Measurements from ENCODE around the gene TTC13. TPM values are rescaled to one million over a fixed set of nuclear protein-coding genes. Genes with fewer than 3 reads are reported as not detected.

Gene TTC13
- total and polyA plus RNA-seq, 4 experiments from 2014 or later: 11.7 to 54.5 (median 28.6) TPM

DNA sequence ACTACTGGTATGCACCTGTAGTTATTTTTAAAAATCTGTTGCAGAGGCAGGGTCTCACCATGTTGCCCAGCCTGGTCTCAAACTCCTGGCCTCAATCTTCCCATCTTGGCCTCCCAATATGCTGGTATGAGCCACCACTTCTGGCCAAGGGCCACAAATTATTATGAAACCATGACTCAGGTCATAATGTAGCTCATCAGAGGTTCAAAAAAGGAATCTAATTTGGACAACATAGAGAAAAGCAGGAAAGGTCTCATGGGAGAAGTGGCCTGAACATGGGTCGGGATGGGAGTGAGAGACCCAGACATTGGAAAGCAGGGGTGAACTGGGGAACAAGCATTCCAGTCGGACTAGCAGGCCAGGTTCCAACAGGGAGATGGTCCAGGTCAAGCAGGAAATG, 65.2 kb downstream of the TTC13 start:
- no peak for DNase-seq
- H3K27ac Mint-ChIP-seq: peak overlapping the region in 1 of 7 donors; percentile 57
- Histone ChIP-seq H3K4me3 (ENCODE audit: low read length in 2 of 2) (no peak overlapping the region), H3K27me3 (ENCODE audit: insufficient read depth, low read length) (no peaks in the 10 kb centered on the region), H3K4me1 (ENCODE audit: insufficient read depth, low read length) (no peaks in the 10 kb centered on the region), H3K36me3 (ENCODE audit: insufficient read depth, low read length) (peaks cover 57% of the 10 kb centered on the region), H3K27ac (ENCODE audit: low read depth, low read length) (no peak overlapping the region), H3K9me3 (ENCODE audit: control insufficient read depth in 1 of 2, low read length in 2 of 2) (no peaks in the 10 kb centered on the region)
- H3K36me3 Mint-ChIP-seq: peaks cover 56 to 75% of the 10 kb centered on the region in 2 donors
- peaks cover 0 to 2% (median 0%) of the 10 kb centered on the region in 4 donors for H3K4me1 Mint-ChIP-seq
- no peak overlapping the region for H3K4me3 Mint-ChIP-seq
- no peaks in the 10 kb centered on the region for H3K9me3 Mint-ChIP-seq
- no peaks in the 10 kb centered on the region for H3K27me3 Mint-ChIP-seq
- intact Hi-C loops (cut with micrococcal nuclease): no loop called here
- ChIA-PET CTCF (ENCODE audit: partially characterized antibody) (interaction anchor here (0.7 to 0.9 kb wide), 3 partner anchors 67 to 302 kb away, joined by 3 to 4 read pairs (median 3); no protein-coding TSS in a partner anchor), POLR2A (ENCODE audit: partially characterized antibody) (no interaction called here)

DNA sequence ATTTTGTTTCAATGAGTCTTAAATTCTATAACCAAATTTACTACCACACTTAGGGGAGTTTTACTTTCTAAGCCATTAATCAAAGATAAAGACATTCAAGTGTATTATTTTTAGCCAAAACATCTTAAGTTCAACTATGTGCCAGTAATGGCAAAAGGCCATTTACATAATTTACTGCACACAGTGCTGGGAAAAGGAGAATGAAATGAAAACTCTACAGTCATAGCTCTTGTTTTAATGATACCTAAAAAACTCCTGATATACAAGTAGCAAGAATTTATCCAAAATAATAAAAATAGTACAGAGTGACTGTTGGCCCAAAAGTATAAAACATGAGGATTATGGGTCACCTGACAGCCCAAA, 67.9 kb downstream of the TTC13 start:
- no peaks in the 10 kb centered on the region for H3K9me3 Mint-ChIP-seq
- H3K4me3 Mint-ChIP-seq: no peak overlapping the region
- H3K27me3 ChIP-seq (ENCODE audit: insufficient read depth, low read length): no peaks in the 10 kb centered on the region
- H3K36me3 Mint-ChIP-seq: peaks cover 67 to 82% of the 10 kb centered on the region in 2 donors
- no peaks in the 10 kb centered on the region for H3K4me1 Mint-ChIP-seq
- ChIA-PET POLR2A (ENCODE audit: partially characterized antibody) (interaction anchor here (1.0 kb wide), 1 partner anchor 67 kb away, joined by 3 read pairs; no protein-coding TSS in a partner anchor), CTCF (ENCODE audit: partially characterized antibody) (interaction anchor here (0.9 to 1.8 kb wide), 2 partner anchors 68 to 178 kb away, joined by 3 to 4 read pairs; partner anchors contain the start of genes ARV1 and TTC13)
- H3K36me3 ChIP-seq (ENCODE audit: insufficient read depth, low read length): peaks cover 72% of the 10 kb centered on the region
- DNase-seq: no peak
- H3K27ac ChIP-seq (ENCODE audit: low read depth, low read length): no peak overlapping the region
- H3K9me3 ChIP-seq (ENCODE audit: control insufficient read depth in 1 of 2, low read length in 2 of 2): no peaks in the 10 kb centered on the region
- no peak overlapping the region for H3K4me3 ChIP-seq (ENCODE audit: low read length in 2 of 2)
- intact Hi-C loops (cut with micrococcal nuclease): no loop called here
- H3K27me3 Mint-ChIP-seq: no peaks in the 10 kb centered on the region
- H3K27ac Mint-ChIP-seq: no peak overlapping the region
- H3K4me1 ChIP-seq (ENCODE audit: insufficient read depth, low read length): no peaks in the 10 kb centered on the region

DNA sequence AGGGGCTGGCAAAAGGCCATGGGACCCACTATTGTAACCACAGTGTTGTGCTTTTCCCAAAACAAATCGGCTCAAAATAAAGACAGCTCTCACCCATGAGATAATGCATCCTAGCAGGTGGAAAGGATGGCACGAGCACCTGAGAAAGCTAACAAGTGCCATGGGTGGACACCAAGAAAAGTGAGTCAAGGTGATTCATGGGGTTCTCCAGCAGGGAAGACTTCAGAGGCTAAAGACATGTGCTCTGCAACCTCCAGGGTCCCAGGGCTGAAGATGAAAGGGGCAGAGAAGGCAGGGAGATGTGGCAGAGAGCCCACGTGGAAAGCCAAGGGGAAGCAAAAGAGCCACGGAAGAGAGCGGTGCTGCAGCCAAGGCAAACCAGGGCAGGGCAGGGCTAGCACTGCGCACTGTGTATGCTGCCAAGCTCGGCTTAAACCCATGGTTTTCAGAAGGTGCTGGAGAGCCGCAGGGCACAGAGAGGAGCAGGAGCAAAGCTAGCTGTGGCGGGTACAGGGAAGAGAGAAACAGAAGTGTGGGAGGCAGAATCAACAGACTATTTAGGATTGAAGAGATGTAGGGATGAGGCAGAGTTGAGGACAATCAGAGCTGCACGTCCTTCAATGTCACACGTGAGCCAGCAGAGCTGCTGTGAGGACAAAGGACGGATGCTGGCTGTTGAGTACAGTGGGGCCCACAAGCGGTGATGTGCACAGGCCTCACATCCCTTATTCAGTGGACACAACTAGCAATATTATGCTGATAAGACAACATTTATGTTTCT, 68.5 kb downstream of the TTC13 start:
- H3K27me3 Mint-ChIP-seq: no peaks in the 10 kb centered on the region
- Histone ChIP-seq H3K4me3 (ENCODE audit: low read length in 2 of 2) (no peak overlapping the region), H3K27me3 (ENCODE audit: insufficient read depth, low read length) (no peaks in the 10 kb centered on the region), H3K27ac (ENCODE audit: low read depth, low read length) (no peak overlapping the region), H3K4me1 (ENCODE audit: insufficient read depth, low read length) (no peaks in the 10 kb centered on the region), H3K9me3 (ENCODE audit: control insufficient read depth in 1 of 2, low read length in 2 of 2) (no peaks in the 10 kb centered on the region), H3K36me3 (ENCODE audit: insufficient read depth, low read length) (peaks cover 74% of the 10 kb centered on the region)
- peaks cover 68 to 84% of the 10 kb centered on the region in 2 donors for H3K36me3 Mint-ChIP-seq
- H3K4me3 Mint-ChIP-seq: no peak overlapping the region
- H3K4me1 Mint-ChIP-seq: no peaks in the 10 kb centered on the region
- intact Hi-C loops (cut with micrococcal nuclease): no loop called here
- ChIA-PET POLR2A (ENCODE audit: partially characterized antibody) (interaction anchor here (1.0 kb wide), 1 partner anchor 68 kb away, joined by 3 read pairs; no protein-coding TSS in a partner anchor), CTCF (ENCODE audit: partially characterized antibody) (interaction anchor here (0.9 to 1.8 kb wide), 2 partner anchors 69 to 179 kb away, joined by 3 to 4 read pairs; partner anchors contain the start of genes ARV1 and TTC13)
- H3K27ac Mint-ChIP-seq: peak overlapping the region in 1 of 7 donors; percentile 20
- H3K9me3 Mint-ChIP-seq: no peaks in the 10 kb centered on the region
- no peak for DNase-seq

DNA sequence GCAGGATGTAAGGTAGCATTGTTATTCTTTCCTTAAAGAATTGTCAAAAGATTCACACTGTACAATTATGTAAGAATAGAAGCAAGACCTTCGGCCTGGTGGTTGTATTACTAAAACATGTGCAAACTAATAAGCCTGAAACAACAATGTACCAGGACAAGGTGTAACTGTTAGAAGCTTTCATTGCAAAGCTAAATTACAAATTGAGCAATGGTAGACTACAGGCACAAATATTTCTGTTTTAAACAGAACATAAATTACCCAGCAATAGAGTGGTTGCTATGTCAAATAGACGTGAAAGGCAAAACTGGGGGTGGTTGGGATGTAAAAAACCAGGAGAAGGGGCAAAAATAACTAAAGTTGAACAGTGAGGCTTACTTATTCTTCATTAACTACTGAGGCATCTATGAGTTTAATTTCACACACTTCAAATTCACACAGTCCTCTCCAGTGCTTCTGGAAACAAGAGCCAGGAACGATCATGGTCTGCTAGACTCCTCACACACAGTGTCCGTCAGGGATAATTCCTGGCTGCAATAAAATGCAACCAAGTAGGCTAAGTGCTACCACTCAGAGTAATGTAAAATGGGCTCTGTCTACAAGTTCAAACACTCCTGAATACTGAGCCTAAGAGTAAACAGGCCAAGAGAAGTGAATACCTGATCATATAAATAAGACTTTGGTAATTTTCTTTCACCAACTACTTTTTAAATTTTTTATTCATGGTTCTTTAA, 71.0 kb downstream of the TTC13 start:
- no peaks in the 10 kb centered on the region for H3K27me3 Mint-ChIP-seq
- no peak for DNase-seq
- Histone ChIP-seq H3K9me3 (ENCODE audit: control insufficient read depth in 1 of 2, low read length in 2 of 2) (no peaks in the 10 kb centered on the region), H3K36me3 (ENCODE audit: insufficient read depth, low read length) (peaks cover 71% of the 10 kb centered on the region), H3K27ac (ENCODE audit: low read depth, low read length) (no peak overlapping the region), H3K27me3 (ENCODE audit: insufficient read depth, low read length) (no peaks in the 10 kb centered on the region), H3K4me1 (ENCODE audit: insufficient read depth, low read length) (no peaks in the 10 kb centered on the region), H3K4me3 (ENCODE audit: low read length in 2 of 2) (no peak overlapping the region)
- H3K27ac Mint-ChIP-seq: no peak overlapping the region
- H3K4me1 Mint-ChIP-seq: no peaks in the 10 kb centered on the region
- no peaks in the 10 kb centered on the region for H3K9me3 Mint-ChIP-seq
- H3K36me3 Mint-ChIP-seq: peaks cover 62 to 85% of the 10 kb centered on the region in 2 donors
- no peak overlapping the region for H3K4me3 Mint-ChIP-seq
- POLR2A ChIA-PET (ENCODE audit: partially characterized antibody): no interaction called here
- intact Hi-C loops (cut with micrococcal nuclease): no loop called here
- CTCF ChIA-PET (ENCODE audit: partially characterized antibody): interaction anchor here (0.7 to 1.3 kb wide), 2 partner anchors 9 to 12 kb away, joined by 3 read pairs; no protein-coding TSS in a partner anchor

DNA sequence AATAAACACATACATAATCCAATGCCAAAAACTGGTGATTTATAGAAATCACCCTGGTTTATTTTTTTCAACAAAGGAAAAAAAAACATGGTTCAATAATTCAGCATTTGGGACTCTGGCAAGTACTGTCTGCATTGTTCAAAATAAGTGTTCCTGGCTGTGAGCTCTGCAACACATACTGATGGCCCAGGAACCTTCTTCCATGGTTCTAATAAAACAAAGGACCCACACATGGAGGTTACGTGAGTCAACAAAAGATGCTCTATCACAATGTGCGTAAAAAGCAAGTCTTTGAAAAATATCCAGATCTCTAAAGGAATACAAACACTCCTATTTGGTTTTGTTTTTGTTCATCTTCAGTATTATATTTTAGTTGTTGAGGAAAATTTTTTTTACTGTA, 72.4 kb downstream of the TTC13 start:
- Histone ChIP-seq H3K9me3 (ENCODE audit: control insufficient read depth in 1 of 2, low read length in 2 of 2) (no peaks in the 10 kb centered on the region), H3K4me3 (ENCODE audit: low read length in 2 of 2) (no peak overlapping the region), H3K27ac (ENCODE audit: low read depth, low read length) (no peak overlapping the region), H3K27me3 (ENCODE audit: insufficient read depth, low read length) (no peaks in the 10 kb centered on the region), H3K36me3 (ENCODE audit: insufficient read depth, low read length) (peaks cover 57% of the 10 kb centered on the region), H3K4me1 (ENCODE audit: insufficient read depth, low read length) (no peaks in the 10 kb centered on the region)
- H3K27me3 Mint-ChIP-seq: no peaks in the 10 kb centered on the region
- peaks cover 51 to 79% of the 10 kb centered on the region in 2 donors for H3K36me3 Mint-ChIP-seq
- POLR2A ChIA-PET (ENCODE audit: partially characterized antibody): no interaction called here
- no peak overlapping the region for H3K4me3 Mint-ChIP-seq
- no peak overlapping the region for H3K27ac Mint-ChIP-seq
- DNase-seq: no peak
- H3K9me3 Mint-ChIP-seq: no peaks in the 10 kb centered on the region
- intact Hi-C loops (cut with micrococcal nuclease): no loop called here
- H3K4me1 Mint-ChIP-seq: peaks cover 0 to 1% (median 0%) of the 10 kb centered on the region in 4 donors
- CTCF ChIA-PET (ENCODE audit: partially characterized antibody): no interaction called here

DNA sequence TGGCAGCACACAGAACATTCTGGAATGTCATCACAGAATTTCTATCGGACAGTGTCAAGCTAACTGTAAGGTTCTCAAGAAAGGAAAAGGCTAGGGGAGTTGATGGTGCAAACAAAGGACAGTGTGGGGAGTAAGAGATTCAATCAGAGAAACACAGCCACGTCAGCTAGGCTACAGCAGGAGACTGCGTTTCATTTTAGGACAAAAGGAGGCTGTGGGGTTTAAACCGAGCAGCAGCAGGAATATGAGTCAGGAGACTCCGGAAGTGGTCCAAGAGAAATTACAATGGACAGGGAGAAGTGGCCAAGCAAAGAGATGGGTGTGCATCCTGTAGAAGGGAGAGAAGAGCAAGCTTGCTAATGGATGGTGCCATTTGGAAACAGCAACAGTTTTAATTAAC, 72.9 kb downstream of the TTC13 start:
- peaks cover 0 to 1% (median 0%) of the 10 kb centered on the region in 4 donors for H3K4me1 Mint-ChIP-seq
- peaks cover 52% of the 10 kb centered on the region for H3K36me3 ChIP-seq (ENCODE audit: insufficient read depth, low read length)
- POLR2A ChIA-PET (ENCODE audit: partially characterized antibody): no interaction called here
- no peak overlapping the region for H3K27ac ChIP-seq (ENCODE audit: low read depth, low read length)
- H3K9me3 ChIP-seq (ENCODE audit: control insufficient read depth in 1 of 2, low read length in 2 of 2): no peaks in the 10 kb centered on the region
- H3K4me3 Mint-ChIP-seq: no peak overlapping the region
- H3K4me3 ChIP-seq (ENCODE audit: low read length in 2 of 2): no peak overlapping the region
- no peaks in the 10 kb centered on the region for H3K4me1 ChIP-seq (ENCODE audit: insufficient read depth, low read length)
- CTCF ChIA-PET (ENCODE audit: partially characterized antibody): no interaction called here
- H3K36me3 Mint-ChIP-seq: peaks cover 50 to 76% of the 10 kb centered on the region in 2 donors
- no peaks in the 10 kb centered on the region for H3K27me3 Mint-ChIP-seq
- H3K9me3 Mint-ChIP-seq: no peaks in the 10 kb centered on the region
- intact Hi-C loops (cut with micrococcal nuclease): no loop called here
- no peak for DNase-seq
- H3K27me3 ChIP-seq (ENCODE audit: insufficient read depth, low read length): no peaks in the 10 kb centered on the region
- peak overlapping the region in 3 of 7 donors; percentile 0 to 82 (median 79) for H3K27ac Mint-ChIP-seq

DNA sequence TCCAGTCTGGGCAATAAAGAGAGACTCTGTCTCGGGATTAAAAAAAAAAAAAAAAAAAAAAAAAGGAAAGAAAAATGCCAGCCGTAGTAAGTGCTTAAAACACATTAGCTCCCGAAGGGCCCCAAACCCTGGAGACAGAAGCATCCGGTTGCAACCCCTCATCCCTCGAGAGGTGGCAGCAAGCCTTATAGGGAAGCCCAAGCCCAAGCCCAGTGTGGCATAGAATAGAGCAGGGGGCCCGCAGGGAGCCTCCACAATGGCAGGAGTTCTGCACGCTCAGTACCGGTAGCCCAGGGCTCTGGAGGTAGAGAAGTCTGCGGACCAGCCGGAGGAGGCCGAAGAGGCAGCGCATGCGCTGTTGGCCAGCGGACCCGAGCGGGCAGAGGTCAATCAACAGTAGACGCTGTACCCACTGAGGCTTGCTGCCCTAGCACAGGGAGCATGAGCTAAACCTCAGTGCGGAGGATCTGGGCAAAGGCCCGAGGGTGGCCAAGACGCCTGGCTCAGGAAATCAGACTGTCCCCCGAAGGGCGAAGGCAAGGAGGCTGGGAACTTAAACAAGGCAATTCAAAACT, 76.2 kb downstream of the TTC13 start:
- Mint-ChIP-seq H3K27ac (no peak overlapping the region), H3K9me3 (no peaks in the 10 kb centered on the region), H3K36me3 (peaks cover 29 to 56% of the 10 kb centered on the region in 2 donors), H3K4me1 (peaks cover 0 to 1% (median 0%) of the 10 kb centered on the region in 4 donors), H3K27me3 (no peaks in the 10 kb centered on the region), H3K4me3 (no peak overlapping the region)
- Histone ChIP-seq H3K4me1 (ENCODE audit: insufficient read depth, low read length) (no peaks in the 10 kb centered on the region), H3K27me3 (ENCODE audit: insufficient read depth, low read length) (no peaks in the 10 kb centered on the region), H3K9me3 (ENCODE audit: control insufficient read depth in 1 of 2, low read length in 2 of 2) (no peaks in the 10 kb centered on the region), H3K36me3 (ENCODE audit: insufficient read depth, low read length) (peaks cover 27% of the 10 kb centered on the region), H3K27ac (ENCODE audit: low read depth, low read length) (no peak overlapping the region), H3K4me3 (ENCODE audit: low read length in 2 of 2) (no peak overlapping the region)
- intact Hi-C loops (cut with micrococcal nuclease): no loop called here
- ChIA-PET POLR2A (ENCODE audit: partially characterized antibody) (no interaction called here), CTCF (ENCODE audit: partially characterized antibody) (interaction anchor here (1.0 kb wide), 1 partner anchor 14 kb away, joined by 3 read pairs; no protein-coding TSS in a partner anchor)
- no peak for DNase-seq

Measured in CD4-positive, alpha-beta memory T cell (primary cell).